NCI-H526 treated with DMSO at 0.1 percent for 48 hours (cell line): Measurements from ENCODE around the gene JUP.

Experiments used
- DNase-seq: peaks from one replicate; lab custom pipeline; 2025; lab: John Stamatoyannopoulos, UW

Gene JUP

DNA sequence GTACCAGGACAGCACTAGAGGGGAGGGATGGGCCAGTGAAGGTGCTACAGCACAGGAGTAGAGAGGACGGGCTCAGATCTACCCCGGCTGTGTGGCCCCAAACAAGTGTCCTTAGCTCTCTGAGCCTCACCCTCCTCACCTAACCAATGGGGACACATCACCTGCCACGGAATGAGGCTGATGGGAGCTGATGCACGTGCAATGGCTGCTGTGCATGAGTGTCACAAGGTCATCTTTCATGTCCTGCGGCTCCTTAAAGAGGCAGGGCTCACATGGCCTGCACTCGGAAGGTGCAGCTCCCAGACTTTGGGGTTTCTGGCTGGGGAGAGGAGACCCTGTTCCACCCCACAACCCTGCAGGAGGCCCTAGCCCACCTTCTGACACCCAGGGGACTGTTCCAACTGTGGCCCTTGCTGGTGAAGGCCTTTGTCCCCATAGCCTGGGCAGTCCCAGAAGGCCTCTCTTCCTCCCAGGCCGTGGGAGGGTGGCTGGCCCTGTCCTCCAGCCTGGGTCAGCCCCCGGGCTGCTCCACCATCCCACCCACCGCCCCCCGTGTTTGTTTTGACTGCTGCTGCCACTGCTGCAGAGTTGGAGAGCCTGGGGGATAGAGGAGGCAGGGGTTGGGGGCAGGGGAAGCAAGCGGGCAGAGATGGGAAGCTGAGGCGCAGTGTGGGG lies 62.6 kb downstream of the JUP start:
- DNase-seq: no peak

DNA sequence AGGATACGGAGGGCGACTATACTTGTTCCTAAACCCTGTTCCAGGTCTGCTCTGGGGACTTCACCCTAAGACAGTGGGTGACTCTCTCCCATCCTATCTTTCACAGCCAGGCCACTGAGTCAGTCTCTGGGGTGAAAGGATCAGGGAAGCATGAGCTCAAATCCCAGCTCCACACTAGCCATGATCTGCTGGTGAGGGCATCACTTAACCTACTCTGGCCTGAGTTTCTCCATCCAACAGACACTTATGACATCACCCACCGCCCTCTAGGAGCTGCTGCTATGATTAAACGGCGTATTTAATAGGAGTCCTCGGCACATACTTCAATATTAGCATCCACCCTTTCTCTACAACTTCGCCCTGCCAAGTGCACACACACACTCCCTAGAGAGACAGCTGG lies 64.3 kb downstream of the JUP start:
- no peak for DNase-seq

DNA sequence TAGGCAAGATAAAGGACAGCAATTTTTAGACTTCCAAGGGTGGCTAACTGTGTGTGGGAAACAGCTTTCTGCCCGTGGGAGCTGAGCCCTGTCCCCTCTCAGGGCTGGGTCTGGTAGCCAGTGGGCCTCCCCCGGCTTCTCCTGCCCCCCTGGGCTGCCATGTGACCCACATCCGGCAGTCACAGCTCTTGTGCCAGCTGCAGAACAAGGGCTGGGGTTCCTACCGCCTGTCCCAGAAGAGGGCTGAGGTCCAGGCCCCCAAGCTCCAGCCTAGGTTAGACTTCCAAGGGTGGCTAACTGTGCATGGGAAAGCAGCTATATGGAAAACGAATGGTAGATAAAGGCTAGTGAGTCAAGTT lies 68.2 kb downstream of the JUP start:
- no peak for DNase-seq

DNA sequence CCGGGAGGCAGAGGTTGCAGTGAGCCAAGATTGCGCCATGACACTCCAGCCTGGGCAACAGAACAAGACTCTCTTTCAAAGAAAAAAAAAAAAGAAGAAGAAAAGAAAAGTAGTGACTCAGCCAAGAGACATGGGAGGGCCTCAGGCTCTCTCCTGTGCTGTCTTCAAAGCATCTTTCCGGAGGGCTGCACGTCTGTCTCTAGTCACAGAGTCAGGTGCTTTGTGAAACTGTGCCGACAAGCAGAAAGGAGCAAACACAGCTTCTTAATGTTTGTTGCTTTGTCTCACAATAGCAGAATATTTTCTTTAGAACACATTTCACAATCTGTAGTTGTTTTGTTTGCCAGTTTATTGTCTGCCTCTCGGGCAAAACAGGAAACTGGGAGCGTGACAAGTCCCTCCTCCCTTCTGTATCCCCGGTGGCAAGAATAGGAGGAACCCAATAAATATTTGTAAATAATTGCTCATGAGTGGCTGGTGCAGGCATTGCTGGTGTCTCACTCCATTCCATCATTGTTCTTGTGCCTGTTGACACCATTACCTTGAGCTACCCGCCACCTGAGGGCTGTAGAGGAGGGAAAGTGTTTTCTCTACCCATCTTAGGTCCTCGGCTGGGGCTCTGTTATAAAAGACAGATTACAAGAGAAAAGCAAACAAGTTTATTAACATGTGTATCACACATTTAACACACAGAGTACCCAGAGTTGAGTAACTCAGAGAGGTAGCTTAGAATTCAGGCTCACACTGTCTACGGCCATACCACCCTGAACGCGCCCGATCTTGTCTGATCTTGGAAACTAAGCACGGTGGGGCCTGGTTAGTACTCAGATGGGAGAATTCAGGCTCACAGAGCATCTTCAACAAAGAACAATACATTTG lies 68.9 kb downstream of the JUP start:
- no peak for DNase-seq

DNA sequence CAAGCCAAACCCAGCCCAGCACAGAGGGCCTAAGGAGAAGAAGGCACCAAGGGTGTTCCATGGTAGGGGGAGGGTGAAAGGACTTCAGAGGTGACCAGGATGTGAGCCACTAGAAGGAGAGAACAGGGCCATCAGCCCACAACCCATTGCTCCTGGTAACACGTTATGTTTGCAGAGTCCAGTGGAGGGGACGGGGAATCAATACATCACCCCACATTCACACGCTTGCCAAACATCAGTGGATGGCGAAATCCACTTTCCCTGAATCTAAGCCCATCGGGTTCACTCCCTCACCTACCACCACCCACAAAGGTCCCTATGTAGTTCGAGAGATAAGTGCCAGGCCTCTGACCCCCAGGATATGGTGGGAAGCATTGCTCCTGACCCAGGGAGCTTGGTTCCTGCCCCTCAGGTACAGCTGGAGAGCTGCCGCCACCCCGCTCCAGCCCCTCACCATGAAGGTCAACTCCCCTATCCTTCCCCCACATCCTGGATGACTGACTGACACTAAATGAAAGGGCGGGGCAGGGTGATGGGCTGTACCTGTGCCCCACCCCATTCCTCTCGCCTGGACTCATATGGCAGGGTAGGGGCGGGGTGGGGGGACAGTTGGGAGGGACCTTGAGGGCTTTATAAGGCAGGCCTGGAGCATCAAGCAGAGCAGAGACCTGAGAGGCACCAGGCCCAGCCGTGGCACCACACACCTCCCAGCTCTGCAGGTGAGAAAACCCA lies 74.7 kb downstream of the JUP start, which contains the start of gene GAST:
TSS of gene GAST (plus strand) at position 663 of the 732 bp plus-strand sequence. CDS start 3,106 bp downstream, outside the sequence.
- no peak for DNase-seq

DNA sequence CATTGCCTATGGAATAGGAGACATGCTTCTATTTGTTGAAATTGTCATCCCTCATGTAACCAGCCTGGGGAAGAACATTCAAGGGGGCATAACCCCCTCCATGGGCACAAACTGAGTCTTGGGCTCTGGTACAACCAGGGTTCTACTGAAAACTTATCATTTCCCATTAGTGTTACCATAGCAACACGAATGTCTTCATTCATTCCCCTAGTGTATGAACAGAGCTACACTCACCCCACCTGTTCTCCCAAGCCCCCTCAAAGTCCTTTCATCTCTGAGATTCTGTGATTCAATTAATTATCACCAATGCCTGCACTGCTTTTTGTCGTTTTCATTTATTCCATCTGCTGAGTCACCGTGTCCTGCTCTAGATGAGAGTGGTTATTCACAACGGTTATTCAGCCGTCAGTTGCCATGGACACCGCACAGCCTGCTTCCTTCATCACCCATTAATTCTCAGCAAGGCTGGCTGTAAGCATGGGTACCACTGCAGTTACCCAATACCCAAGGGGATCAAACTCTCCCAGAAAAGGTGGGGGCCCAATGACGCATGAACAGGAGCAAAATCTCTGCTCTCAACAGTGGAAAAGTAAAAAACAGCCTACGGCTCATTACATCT lies 75.9 kb downstream of the JUP start:
- DNase-seq: no peak

DNA sequence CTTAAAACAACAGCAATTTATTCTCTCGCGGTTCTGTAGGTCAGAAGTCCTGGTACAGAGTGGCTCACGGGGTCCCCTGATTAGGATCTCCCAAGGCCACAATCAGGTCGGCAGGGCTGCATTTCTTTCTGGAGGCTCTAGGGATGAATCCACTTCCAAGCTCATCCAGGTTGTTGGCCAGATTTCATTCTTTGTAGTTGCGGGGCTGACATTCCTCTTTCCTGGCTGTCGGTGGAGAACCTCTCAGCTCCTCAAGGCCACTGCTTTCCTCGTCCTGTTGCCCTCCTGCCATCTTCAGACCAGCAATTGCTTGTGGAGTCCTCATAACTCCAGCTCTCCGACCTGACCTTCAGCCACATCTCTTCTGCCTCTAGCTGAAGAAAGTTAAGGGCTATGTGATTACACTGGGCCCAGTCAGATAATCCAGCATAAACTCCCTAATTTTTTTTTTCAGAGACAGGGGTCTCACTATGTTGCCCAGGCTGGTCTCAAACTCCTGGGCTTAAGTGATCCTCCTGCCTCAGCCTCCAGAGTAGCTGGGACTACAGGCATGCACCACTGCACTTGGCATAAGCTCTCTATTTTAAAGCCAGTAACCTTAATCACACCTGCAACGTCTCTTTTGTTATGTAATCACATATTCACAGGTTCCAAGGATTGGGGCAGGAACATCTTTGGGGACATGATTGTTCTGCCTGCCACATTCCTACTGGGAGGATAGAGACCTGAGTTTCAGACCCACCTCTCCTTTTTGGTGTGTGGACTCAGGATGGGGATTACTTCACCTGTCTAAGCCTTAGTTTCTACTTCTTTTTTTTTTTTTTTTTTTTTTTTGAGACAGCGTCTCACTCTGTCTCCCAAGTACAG lies 78.5 kb downstream of the JUP start:
- no peak for DNase-seq

DNA sequence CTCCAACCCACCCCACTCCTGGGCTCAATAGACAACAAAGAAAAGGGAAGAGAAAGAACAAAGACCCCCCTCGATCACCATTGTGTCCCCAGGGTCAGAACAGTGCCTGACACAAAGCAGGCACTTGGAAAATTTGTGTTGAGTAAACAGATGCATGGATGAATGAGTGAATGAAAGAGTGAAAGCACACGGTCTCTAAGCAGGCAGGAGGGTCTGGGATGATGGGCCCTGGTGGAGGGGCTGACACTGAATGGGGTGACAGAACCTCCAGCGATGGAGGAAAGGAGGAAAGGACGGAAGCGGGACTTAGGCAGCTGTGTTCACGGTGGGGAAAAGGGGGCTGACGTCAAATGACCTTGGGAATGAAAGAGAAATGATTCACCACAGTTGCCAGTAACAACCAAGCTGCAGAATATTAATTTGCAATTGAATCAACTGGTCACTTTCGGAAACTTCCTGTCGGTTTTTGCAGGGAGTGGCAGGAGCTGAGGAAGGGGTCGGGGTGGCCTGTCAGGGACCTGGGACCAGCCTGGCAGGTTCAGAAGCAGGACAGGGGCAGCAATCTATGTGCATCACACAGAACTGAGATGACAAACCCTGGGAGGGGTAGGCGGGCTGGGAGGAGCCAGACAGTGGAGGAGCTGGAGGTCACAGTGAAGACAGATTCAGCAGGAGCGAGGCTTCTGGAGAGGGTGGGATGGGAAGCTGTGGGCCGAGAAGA lies 81.1 kb downstream of the JUP start:
- no peak for DNase-seq
